GM19240 (cell line): ENCODE measurements around the gene PIP5K1B.
"Not testable (repeated sequence)": the region's sequence is repeated elsewhere in the genome, so short reads cannot be mapped to it uniquely, and the experiment has no call there.

Experiments
- DNase-seq: peaks from one replicate; pipeline ENCODE4 v3.0.0; 2011; ENCODE audit warnings: low spot score; ENCODE audit not compliant: insufficient read length

PIP5K1B gene

DNA sequence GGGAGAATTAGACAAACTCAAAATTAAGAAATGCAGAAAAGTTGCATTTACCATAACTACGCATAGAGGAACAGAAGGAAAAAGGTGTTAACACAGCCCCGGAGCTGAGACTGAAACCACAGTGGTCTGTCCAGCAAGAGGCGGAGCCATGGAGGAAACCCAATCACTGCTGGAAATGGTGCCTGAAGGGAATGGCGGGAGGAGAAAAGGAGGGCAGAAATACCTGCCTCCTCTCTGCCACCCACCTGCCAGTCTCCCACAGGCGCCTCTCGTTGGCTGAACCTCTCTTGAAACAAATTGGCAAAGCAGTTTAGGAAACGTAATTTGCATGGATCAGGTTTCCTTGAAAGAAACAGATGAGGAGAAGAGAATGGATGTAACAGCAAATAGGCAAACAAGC is 318.6 kb downstream of the PIP5K1B start:
- DNase-seq: no peak

DNA sequence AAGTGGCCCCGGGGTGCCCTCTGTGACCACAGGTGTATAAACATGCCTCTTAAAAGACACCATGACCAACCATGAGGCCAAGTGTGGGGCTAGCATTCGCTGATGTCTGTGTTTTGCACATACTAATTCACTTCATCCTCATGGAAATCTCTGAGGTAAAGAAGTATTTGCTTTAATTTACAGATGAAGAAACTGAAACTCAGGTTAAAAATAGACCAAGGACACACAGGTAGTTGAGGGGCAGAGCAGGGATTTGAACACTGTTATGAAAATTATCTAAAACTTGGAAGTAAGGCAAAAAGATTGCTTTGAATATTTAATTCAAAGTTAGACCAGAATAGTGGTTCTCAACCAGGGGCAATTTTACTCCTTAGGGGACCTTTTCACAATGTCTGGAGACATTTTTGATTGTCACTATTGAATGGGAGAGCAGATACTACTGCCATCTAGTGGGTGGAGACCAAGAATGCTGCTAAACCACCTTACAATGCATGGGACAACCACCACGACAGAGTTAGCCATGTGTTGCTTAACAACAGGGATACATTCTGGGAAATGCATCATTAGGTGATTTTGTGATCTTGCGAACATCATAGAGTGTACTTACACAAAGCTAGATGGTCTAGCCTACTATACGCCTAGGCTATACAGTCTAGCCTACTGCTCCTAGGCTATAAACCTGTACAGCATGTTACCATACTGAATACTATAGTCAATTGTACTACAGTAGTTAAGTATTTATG is 322.5 kb downstream of the PIP5K1B start:
- no peak for DNase-seq

DNA sequence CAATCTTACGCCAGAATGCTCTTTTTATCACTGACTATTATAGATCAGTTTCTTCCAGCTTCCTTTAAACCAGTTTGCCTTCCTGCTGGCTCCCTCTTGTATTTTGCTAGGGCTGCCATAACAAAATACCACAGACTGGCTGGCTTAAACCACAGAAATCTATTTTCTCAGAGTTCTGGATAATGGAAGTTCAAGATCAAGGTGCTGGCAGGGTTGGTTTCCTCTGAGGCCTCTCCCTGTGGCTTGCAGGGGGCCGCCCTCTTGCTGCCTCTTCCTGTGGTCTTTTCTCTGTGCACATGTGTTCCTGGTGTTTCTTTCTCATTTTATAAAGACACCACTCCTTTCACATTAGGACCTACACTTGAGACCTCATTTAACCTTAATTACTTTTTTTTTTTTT is 323.7 kb downstream of the PIP5K1B start:
- DNase-seq: no peak

DNA sequence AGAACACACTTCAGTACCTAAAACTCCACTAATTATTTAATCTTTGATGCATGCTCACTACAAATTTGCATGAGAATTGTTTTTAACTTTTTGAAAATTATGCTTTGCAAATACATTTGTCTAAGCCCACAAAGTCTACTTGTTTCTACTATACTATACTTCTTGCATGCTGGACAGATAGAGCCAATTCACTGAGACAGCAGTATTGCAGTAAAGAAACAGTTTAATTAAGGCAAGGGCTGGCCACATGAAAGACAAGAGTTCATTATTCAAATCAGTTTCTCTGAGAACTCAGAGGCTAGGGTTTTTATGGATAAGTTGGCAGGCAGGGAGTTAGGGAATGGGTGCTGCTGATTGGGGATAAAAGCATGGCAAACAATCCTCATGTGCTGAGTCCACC is 324.5 kb downstream of the PIP5K1B start:
- DNase-seq: no peak

DNA sequence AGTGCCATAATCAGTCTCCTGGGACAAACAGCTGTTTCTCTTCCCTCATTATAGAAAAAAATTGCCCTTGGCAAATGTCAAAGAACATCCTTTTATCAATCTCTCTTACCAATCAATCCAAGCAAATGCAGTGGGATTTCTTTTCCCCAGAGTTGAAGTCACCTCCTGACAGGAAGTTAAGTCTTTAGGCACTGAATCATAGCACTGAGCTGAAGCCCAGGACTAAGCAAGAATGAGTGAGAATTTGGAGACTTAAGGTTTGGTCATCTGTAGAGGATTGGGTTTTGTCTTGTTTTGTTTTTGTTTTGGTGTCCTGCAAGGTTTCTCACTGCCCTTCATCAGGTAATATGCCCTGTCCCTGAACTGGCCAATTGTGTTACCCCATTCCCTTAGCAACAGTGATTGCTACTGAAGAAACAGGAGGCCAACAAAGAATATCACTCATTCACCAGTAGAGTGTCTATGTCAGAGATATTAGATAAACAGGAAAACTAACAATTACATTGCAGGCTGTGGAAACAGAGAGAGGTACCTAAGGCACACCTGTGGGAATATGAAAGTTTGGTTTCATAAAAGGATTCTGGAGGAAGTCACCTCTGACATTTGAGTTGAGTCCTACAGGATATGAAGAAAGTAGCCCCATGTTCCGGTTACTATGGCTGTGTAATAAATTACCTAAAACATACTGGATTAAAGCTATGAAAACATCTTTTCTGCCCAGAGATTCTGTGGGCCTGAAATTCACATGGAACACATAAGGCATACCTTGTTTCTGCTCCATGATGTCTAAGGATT is 326.0 kb downstream of the PIP5K1B start:
- no peak for DNase-seq

DNA sequence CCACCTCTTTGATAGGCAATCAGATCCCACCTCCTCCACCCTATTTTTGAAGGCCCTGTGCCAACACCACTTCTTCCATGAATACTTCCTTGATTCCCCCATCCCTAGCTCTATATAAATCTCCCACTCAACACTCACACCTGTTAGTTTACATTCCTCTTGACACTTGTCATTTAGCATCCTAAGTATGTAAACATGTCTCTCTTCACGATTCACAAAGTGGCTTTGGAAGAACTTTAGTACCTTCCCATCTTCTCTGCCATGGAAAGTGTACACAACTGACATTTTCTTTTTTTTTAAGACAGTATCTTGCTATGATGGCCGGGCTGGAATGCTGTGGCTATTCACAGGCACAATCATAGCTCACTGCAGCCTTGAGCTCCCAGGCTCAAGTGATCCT is 329.0 kb downstream of the PIP5K1B start:
- DNase-seq: no peak

DNA sequence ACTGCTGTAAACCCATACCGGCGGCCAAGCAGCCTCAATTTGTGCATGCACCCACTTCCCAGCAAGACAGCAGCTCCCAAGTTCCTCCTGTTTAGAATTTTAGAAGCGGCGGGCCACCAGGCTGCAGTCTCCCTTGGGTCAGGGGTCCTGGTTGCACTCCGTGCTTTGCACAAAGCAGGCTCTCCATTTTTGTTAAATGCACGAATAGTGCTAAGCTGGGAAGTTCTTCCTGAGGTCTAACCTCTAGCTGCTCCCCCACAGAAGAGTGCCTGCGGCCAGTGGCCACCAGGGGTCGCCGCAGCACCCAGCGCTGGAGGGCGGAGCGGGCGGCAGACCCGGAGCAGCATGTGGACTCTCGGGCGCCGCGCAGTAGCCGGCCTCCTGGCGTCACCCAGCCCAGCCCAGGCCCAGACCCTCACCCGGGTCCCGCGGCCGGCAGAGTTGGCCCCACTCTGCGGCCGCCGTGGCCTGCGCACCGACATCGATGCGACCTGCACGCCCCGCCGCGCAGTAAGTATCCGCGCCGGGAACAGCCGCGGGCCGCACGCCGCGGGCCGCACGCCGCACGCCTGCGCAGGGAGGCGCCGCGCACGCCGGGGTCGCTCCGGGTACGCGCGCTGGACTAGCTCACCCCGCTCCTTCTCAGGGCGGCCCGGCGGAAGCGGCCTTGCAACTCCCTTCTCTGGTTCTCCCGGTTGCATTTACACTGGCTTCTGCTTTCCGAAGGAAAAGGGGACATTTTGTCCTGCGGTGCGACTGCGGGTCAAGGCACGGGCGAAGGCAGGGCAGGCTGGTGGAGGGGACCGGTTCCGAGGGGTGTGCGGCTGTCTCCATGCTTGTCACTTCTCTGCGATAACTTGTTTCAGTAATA is 330.6 kb downstream of the PIP5K1B start, which contains the start of gene FXN:
TSS of gene FXN (plus strand) at position 315 of the 871 bp plus-strand sequence. CDS start at position 346, 31 bp downstream.
- DNase-seq: peak; percentile 69

DNA sequence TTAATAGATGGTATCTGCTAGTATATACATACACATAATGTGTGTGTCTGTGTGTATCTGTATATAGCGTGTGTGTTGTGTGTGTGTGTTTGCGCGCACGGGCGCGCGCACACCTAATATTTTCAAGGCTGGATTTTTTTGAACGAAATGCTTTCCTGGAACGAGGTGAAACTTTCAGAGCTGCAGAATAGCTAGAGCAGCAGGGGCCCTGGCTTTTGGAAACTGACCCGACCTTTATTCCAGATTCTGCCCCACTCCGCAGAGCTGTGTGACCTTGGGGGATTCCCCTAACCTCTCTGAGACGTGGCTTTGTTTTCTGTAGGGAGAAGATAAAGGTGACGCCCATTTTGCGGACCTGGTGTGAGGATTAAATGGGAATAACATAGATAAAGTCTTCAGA is 331.3 kb downstream of the PIP5K1B start:
- no peak for DNase-seq

DNA sequence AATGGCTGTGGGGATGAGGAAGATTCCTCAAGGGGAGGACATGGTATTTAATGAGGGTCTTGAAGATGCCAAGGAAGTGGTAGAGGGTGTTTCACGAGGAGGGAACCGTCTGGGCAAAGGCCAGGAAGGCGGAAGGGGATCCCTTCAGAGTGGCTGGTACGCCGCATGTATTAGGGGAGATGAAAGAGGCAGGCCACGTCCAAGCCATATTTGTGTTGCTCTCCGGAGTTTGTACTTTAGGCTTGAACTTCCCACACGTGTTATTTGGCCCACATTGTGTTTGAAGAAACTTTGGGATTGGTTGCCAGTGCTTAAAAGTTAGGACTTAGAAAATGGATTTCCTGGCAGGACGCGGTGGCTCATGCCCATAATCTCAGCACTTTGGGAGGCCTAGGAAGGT is 331.8 kb downstream of the PIP5K1B start:
- no peak for DNase-seq

DNA sequence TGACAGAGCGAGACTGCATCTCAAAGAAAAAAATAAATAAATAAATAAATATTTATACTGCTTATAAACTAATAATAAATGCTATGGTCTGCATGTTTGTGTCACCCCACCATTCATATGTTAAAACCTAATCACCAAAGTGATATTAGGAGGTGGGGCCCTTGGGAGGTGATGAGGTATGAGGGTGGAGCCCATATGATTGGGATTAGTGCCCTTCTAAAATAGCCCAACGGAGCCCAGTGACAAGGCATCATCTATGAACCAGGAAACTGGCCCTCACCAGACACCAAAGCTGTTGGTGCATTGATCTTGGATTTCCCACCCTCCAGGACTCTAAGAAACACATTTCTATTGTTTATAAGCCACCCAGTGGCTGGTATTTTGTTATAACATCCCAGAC is 335.6 kb downstream of the PIP5K1B start:
- no peak for DNase-seq

DNA sequence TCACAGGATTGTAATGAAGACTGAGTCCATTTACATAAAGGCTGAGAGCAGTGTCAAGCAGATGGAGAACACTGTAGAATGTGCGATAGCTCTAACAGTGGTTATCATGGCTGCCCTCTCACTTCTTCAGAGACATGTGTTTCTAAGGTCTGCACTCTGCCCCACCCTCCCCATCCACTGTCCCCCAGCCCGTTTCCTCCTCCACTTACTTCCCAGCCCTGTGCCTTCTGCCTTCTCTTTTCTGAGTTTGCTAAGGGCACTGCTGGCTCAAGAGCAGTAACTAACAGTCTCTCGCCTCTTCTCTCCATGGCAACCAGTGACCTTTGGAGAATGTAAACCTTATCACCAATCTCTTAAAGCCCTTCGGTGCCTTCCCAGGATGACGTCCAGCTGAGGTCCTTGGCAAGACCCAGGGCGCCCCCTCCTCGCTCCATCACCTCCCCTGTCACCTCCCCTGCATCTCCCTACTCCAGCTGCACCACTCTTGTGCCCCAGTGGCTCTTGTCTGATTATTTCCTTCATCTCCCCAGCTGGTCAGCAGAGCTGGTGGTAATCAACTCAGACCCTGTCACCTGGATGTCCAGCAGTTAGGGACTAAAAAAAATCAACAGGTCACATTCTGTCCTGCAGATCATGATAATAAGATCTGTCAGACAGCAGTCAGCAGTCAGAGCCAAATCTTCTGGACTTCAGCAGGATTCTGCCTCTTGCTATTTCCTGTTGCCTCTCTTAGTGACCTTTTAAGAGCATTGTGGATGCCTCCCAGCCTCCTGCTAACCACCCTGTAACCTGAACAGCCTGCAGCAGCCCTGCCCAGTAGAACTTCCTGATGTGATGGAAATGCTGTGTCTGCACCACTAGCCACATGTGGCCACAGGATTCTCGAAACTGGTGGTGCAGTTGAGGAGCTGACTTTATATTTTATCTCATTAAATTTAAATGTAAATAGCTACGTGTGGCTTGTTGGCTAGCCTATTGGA is 339.5 kb downstream of the PIP5K1B start:
- DNase-seq: no peak

DNA sequence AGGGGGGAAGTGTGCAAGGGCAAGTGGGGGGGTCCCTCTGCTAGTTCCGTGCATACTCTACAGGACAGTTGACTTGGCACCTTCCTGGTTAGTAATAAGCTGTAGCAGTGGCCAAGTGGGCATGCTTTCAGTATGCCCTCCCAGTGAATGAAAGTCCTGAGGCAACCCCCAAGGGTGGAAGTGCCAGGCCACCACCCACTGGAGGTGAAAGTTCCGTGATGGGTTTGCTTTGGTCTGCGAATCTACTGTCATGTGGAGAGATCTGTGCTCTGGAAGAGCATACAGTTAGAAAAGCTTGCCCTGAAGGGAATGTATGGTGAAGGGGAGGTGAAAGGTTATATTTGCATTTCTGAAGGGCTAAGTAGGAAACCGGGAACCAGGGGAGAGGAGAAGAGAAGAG is 340.8 kb downstream of the PIP5K1B start:
- DNase-seq: no peak

DNA sequence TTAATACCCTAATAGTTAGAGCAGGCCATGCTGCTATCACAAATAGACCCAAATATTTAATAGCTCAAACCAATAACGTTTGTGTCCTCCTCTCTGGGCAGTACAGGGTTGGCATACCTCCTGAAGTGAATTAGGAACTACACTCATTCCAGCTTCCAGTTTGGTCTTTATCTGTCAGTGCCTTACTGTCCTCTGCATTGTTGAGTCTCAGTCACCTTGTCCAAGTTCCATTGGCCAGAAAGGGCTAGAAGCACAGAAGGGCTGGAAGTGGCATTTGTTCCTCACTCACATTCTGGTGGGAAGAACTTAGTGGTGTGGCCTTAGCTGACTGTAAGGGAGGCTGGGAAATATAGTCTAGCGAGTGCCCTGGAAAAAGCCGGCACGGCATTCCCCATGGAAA is 341.7 kb downstream of the PIP5K1B start:
- no peak for DNase-seq

DNA sequence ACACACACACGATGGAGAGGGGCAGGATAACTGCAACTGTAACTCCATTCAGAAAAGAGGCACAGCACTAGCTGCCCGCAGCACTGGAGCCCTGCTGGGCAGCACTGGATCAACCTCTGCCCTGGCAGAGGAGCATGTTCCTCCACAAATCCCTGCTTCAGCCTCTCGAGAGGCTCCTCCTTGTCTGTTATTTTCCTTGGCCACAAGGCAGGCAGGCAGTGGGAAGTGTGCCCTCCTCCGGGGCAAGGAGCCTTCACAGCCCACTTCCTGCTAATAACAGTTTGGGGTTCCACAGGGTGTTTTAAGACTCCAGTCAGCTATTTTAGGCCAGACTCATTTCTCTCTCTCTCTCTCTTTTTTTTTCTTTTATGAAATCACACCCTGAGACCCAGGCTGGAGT is 342.3 kb downstream of the PIP5K1B start:
- DNase-seq: no peak

DNA sequence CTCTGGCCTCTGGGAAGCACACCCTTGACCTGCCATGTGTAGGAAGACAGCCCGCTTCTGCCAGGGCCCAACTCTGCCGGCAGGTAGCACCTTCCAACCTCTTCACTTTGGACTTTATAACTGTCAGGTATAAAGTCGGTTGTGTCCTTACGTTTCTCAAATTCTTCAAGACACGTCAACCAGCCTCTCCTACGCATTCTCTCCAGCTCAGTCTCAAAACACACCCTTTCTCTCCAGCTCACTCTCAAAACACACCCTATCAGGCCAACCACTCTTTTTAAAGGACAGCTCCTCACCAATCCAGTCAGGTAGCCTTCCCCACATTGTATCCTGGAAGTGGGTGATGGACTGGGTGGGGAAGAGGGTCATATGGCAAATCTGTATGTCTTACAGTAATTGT is 344.1 kb downstream of the PIP5K1B start:
- no peak for DNase-seq

DNA sequence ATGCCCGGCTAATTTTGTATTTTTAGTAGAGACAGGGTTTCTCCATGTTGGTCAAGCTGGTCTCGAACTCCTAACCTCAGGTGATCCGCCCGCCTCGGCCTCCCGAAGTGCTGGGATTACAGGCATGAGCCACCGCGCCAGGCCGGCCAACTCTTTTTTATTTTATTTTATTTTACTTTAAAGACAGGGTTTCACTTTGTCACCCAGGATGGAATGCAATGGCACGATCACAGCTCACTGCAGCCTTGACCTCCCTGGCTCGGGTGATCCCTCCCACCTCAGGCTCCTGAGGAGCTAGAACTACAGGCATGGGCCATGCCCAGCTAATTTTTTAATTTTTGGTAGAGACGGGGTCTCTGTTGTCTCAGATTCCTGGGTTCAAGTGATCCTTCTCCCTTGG is 345.9 kb downstream of the PIP5K1B start:
- not testable (repeated sequence) for DNase-seq

DNA sequence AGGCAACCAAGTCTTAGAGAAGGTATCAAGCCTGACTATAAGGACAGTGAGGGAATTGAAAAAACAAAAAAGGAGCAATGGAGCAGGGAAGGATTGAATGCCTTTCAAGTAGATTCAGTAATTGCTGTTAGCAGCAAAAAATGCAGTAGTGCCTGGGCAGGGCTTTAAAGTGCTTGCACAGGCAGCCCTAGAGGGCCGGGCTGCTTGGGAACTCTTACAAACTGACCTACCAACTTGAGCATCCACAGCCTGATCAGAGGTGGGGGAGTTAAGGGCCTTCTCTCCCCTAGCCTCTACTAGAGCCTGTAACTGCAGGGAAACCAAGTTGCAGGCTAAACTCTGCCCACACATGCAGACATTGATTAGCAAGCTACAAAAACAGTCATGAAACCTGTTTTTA is 349.9 kb downstream of the PIP5K1B start:
- no peak for DNase-seq

DNA sequence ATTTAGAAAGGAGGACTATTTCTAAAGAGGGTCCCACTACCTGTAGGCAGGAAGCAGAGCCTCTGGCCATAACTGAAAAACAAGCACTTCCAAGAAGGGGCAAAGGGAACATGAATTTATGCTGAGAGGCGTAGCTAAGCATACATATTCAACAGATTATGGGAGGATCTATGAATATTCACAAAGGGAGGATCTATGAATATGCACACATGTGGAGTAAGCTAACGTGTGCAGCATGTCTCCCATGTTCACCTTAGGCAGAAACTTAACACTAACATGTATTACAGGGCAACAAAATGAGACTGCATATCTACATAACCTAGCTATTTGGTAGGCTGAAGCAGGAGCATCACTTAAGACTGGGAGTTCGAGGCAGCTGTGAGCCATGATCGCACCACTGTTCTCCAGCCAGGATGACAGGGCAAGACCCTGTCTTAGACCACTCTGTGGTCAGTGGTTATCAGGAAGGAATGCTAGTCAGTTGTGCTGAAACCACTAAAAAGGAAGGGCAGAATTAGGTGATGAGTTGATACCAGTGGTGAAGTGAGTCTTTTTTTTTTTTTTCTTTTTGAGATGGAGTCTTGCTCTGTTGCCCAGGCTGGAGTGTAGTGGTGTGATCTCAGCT is 351.3 kb downstream of the PIP5K1B start:
- DNase-seq: no peak

DNA sequence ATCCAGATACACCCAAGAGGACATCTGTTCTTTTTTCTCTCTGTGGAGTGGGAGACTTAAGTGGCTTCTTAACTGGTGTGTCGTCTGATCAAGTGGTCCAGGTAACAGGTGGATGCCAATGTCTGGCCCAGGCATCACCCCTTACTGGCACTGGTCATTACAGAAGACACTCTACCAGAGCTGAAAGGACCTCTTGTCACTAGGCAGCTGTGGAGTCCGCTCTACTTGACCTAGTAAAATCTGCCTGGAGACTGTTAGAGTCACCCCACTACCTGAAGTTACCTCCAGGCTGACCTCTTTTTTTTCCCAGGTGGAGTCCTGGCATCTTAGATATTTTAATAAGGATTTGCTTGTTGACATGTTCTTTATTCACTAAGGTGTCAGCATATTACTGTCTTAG is 353.1 kb downstream of the PIP5K1B start:
- DNase-seq: no peak
